GM21737 (cell line): ENCODE data around the gene AR.

Source experiments
- ATAC-seq: cut with Tn5 transposase; IDR thresholded peaks from one replicate; pipeline ENCODE4 v1.9.1; 2021; ENCODE audit warnings: mild to moderate bottlenecking, moderate library complexity; ENCODE audit not compliant: unreplicated experiment

AR gene

DNA sequence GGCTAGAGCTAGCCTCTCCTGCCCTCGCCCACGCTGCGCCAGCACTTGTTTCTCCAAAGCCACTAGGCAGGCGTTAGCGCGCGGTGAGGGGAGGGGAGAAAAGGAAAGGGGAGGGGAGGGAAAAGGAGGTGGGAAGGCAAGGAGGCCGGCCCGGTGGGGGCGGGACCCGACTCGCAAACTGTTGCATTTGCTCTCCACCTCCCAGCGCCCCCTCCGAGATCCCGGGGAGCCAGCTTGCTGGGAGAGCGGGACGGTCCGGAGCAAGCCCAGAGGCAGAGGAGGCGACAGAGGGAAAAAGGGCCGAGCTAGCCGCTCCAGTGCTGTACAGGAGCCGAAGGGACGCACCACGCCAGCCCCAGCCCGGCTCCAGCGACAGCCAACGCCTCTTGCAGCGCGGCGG, at the start of gene AR:
Gene AR (plus strand): TSS at position 204 of the 400 bp plus-strand sequence. CDS start 1,126 bp downstream, outside the sequence.
- ATAC-seq: no peak

GRCh38 chrX:67500617-67501016, 43.2 kb upstream of the AR start:
- ATAC-seq: no peak

GRCh38 chrX:67503004-67503403, 40.8 kb upstream of the AR start:
- ATAC-seq: no peak

GRCh38 chrX:67503453-67503852, 40.4 kb upstream of the AR start:
- no peak for ATAC-seq

DNA sequence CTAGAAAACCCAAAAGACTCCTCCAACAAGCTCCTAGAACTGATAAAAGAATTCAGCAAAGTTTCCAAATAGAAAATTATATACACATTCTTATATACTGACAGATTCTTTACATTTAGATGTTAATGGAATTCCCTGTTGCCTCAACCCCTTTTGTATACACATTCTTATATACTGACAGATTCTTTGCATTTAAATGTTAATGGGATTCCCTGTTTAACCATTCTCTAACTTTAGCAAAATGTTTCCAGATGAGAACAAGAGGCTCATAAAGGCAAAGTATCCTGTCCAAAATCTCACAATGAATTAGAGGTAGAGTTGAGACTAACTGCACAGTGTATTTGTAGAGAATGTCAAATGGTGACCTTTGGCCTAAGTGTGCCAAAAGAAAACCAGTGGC, 23.1 kb upstream of the AR start:
- ATAC-seq: no peak

DNA sequence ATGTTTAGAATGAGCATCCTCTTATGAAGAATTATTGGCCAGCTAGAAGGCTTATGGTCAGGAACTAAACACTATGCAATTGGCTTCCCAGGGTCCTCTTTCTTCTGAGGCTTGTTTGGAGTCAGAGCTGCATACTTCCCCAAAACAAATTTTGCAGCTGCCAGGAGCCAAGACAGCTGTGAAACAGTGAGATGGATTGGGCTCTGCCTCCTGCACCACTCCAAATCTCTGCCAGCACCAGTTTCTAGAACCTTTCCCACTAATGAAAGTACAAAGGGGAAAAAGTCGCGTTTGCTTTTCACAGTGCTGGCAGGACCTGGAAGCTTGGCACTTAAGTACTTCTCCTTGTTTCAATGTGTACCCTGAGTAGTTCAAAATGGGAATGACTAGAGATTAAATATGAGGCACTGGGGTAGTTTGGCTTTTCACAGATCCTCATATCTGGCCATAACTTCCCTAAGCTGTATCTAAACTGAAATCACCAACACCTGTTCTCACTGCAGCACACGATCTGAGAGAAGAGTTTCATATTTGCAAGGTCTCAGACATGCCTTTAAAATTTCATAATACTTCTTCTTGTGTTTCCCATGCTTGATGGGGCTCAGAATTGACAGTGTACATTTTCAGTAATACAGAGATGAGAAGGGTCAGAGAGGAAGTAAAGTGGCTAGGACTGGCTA, 20.7 kb upstream of the AR start:
- ATAC-seq: no peak

- no peak for ATAC-seq
These were observed 19.9 kb upstream of the AR start for GRCh38 chrX:67523932-67524331.

- no peak for ATAC-seq
These were observed 19.4 kb upstream of the AR start for GRCh38 chrX:67524428-67524827.

GRCh38 chrX:67524950-67525691, 18.7 kb upstream of the AR start:
- ATAC-seq: no peak

DNA sequence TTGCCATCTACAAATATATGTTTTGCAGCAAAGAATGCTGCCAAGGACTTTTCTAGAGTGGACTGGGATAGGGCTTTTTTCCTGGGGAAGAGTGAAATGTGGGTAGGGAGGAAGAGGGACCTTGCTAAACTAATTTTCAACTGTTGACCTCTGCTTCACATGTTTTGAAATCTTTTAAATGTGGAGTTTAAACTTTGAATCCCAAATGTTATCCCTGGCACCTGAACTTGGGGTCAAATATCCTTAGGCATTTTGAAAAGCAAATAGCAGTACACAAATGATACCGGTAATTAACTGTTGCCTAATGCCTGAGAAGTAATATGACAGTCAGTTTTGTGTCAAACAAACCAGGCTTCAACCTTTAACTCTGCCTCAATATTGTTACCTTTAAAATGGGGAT, 7.3 kb upstream of the AR start:
- no peak for ATAC-seq

DNA sequence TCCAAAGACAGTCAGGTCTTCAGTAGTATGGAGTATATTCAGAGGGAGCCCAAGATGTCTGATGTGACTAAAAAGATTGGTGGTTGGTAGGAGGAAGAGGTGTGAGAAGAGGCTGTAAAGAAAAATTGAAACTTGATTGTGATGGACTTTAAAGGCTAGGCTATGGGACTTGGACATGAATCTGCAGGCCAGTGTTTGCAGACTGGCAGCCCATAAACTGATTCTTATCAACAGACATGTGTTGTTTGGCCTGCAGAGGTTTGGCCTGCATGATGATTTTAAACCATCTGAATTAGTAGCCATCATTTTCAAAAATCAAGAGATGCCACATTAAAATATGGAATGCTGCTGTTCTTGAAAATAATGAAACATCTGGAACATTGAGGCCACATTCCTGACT, 5.4 kb upstream of the AR start:
- ATAC-seq: no peak

DNA sequence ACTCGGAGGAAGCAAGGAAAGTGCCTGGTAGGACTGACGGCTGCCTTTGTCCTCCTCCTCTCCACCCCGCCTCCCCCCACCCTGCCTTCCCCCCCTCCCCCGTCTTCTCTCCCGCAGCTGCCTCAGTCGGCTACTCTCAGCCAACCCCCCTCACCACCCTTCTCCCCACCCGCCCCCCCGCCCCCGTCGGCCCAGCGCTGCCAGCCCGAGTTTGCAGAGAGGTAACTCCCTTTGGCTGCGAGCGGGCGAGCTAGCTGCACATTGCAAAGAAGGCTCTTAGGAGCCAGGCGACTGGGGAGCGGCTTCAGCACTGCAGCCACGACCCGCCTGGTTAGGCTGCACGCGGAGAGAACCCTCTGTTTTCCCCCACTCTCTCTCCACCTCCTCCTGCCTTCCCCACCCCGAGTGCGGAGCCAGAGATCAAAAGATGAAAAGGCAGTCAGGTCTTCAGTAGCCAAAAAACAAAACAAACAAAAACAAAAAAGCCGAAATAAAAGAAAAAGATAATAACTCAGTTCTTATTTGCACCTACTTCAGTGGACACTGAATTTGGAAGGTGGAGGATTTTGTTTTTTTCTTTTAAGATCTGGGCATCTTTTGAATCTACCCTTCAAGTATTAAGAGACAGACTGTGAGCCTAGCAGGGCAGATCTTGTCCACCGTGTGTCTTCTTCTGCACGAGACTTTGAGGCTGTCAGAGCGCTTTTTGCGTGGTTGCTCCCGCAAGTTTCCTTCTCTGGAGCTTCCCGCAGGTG, 637 bp downstream of the AR start:
- no peak for ATAC-seq

DNA sequence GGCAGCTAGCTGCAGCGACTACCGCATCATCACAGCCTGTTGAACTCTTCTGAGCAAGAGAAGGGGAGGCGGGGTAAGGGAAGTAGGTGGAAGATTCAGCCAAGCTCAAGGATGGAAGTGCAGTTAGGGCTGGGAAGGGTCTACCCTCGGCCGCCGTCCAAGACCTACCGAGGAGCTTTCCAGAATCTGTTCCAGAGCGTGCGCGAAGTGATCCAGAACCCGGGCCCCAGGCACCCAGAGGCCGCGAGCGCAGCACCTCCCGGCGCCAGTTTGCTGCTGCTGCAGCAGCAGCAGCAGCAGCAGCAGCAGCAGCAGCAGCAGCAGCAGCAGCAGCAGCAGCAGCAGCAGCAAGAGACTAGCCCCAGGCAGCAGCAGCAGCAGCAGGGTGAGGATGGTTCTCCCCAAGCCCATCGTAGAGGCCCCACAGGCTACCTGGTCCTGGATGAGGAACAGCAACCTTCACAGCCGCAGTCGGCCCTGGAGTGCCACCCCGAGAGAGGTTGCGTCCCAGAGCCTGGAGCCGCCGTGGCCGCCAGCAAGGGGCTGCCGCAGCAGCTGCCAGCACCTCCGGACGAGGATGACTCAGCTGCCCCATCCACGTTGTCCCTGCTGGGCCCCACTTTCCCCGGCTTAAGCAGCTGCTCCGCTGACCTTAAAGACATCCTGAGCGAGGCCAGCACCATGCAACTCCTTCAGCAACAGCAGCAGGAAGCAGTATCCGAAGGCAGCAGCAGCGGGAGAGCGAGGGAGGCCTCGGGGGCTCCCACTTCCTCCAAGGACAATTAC, 1.4 kb downstream of the AR start:
- ATAC-seq: no peak

- ATAC-seq: no peak
These were observed 2.2 kb downstream of the AR start for GRCh38 chrX:67545893-67546495.

GRCh38 chrX:67546496-67547423, 2.9 kb downstream of the AR start:
- no peak for ATAC-seq

- ATAC-seq: no peak
These were observed 11.9 kb downstream of the AR start for GRCh38 chrX:67555578-67556203.

DNA sequence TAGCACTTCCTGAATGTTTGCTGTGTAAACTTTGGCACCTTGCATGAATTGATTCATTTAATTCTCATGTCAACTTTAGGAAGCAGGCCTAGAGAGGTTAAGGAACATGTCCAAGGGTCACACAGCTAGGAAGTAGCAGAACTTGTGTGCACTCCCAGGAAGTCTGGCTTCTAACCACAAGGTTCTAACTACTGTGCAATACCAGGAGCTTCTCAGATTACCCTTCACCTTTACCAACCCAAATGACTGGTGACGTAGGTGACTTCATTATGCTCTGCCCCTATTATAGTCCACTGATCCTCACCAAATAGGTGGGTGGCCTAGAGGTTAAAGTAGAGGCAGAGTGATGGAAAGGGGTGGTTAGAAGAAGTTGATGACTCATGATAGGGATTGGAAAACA, 14.4 kb downstream of the AR start:
- ATAC-seq: no peak

DNA sequence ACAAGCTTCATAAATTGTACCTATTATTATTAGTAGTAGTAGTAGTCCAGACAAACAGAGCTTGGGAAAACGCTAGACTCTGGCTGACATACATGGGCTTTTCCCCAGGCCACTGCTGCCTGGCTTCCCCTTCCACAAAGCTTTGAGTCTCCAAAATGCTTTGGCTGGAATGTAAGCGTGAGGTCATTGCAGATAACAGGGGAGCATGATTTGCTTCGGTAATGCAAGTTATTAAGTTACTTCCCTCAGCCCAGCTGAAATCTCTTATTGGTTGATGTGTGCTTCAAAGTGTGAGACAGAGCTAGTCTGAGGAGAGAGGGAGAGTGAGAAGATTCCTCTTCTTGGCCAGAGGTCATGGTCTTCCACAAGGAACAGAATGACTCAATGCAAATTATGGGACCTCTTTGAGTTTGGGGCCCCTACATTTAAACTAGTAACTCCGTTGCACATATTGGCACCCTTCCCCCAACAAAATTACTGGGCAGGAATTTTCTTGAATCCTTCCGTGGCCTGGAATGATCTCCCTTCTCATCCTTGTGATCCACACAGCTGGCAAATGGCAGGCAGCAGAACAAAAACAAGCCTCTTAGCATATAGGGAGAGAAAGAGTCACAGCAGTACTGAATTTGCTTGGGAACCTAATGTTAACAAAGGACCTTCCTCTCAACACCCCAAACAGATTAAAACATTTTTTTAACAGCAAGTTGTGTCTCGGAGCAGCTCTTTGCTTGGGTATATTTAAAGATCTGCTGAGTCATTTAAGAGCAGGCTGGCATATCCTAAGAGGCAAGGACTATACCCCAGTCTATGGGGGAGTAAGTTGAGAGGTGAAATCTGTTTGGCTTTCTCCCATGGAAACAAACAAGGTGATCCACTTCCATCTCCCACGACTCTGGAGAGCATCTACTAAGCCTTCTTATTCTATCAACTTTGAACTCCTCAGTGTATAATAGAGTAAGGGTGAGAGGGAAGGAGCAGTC, 19.9 kb downstream of the AR start:
- no peak for ATAC-seq
